Ovary (tissue), 3 donors: ENCODE measurements around the gene CASTOR1.

Experiments
- POLR2A ChIP-seq: fragments of 450-650 bp; IDR thresholded peaks from one replicate; pipeline ENCODE4 v1.6.1; 2017; ENCODE audit warnings: antibody characterized with exemption, mild to moderate bottlenecking, moderate library complexity
- TF ChIP-seq, protein P1 (sequence below), 3 donors: fragments of 450-650 bp in 2 of 3; fragments of 200-600 bp in 1 of 3; IDR thresholded peaks; one replicate each; pipeline versions ENCODE4 v1.5.1 to v1.8.0; 2016 to 2022; ENCODE audit warnings: antibody characterized with exemption in 3 of 3, mild to moderate bottlenecking in 1 of 3
- donor health status: DM: no; HTN: no; CAD: no.

GRCh38 chr22:30313527-30314363, 24.4 kb upstream of the CASTOR1 start:
- no peak for TF ChIP-seq POLR2A
- TF ChIP-seq, protein P1, sequence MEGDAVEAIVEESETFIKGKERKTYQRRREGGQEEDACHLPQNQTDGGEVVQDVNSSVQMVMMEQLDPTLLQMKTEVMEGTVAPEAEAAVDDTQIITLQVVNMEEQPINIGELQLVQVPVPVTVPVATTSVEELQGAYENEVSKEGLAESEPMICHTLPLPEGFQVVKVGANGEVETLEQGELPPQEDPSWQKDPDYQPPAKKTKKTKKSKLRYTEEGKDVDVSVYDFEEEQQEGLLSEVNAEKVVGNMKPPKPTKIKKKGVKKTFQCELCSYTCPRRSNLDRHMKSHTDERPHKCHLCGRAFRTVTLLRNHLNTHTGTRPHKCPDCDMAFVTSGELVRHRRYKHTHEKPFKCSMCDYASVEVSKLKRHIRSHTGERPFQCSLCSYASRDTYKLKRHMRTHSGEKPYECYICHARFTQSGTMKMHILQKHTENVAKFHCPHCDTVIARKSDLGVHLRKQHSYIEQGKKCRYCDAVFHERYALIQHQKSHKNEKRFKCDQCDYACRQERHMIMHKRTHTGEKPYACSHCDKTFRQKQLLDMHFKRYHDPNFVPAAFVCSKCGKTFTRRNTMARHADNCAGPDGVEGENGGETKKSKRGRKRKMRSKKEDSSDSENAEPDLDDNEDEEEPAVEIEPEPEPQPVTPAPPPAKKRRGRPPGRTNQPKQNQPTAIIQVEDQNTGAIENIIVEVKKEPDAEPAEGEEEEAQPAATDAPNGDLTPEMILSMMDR (IDR thresholded peaks at IDR 0.05) = no peak
